ENCODE measurements around the gene CALHM2.

The CALHM2 gene

GRCh38 chr10:103473261-103473671 is 21.1 kb upstream of the CALHM2 start:
- no peak overlapping the region for H3K4me3 ChIP-seq
- H3K27ac ChIP-seq: no peak overlapping the region
- intact Hi-C loops (cut with DNase I; ENCODE audit: low total_unique reads): no loop called here
- H3K9me3 ChIP-seq: no peaks in the 10 kb centered on the region
- peaks cover 0 to 13% of the 10 kb centered on the region in 2 donors for H3K27me3 ChIP-seq
- no peak for TF ChIP-seq CTCF (IDR thresholded peaks at IDR 0.05)
- DNase-seq: no peak
- no peaks in the 10 kb centered on the region for H3K36me3 ChIP-seq
- H3K4me1 ChIP-seq: no peaks in the 10 kb centered on the region

- Histone ChIP-seq H3K27ac (no peak overlapping the region), H3K4me1 (no peaks in the 10 kb centered on the region), H3K4me3 (no peak overlapping the region), H3K9me3 (no peaks in the 10 kb centered on the region), H3K27me3 (peaks cover 0 to 11% of the 10 kb centered on the region in 2 donors), H3K36me3 (no peaks in the 10 kb centered on the region)
- no peak for TF ChIP-seq CTCF (IDR thresholded peaks at IDR 0.05)
- intact Hi-C loops (cut with DNase I; ENCODE audit: low total_unique reads): no loop called here
- no peak for DNase-seq
Measured at GRCh38 chr10:103472005-103472404, 19.8 kb upstream of the CALHM2 start.

GRCh38 chr10:103470761-103471653 is 18.8 kb upstream of the CALHM2 start:
- no peaks in the 10 kb centered on the region for H3K4me1 ChIP-seq
- peak in 1 of 2 donors; percentile 54 for DNase-seq
- no peaks in the 10 kb centered on the region for H3K36me3 ChIP-seq
- peaks cover 0 to 10% of the 10 kb centered on the region in 2 donors for H3K27me3 ChIP-seq
- no peak overlapping the region for H3K27ac ChIP-seq
- H3K9me3 ChIP-seq: no peaks in the 10 kb centered on the region
- intact Hi-C loops (cut with DNase I; ENCODE audit: low total_unique reads): no loop called here
- H3K4me3 ChIP-seq: no peak overlapping the region
- no peak for TF ChIP-seq CTCF (IDR thresholded peaks at IDR 0.05)

- H3K4me3 ChIP-seq: no peak overlapping the region
- no peaks in the 10 kb centered on the region for H3K9me3 ChIP-seq
- H3K27me3 ChIP-seq: peaks cover 0 to 10% of the 10 kb centered on the region in 2 donors
- intact Hi-C loops (cut with DNase I; ENCODE audit: low total_unique reads): no loop called here
- no peak for DNase-seq
- H3K36me3 ChIP-seq: no peaks in the 10 kb centered on the region
- no peak for TF ChIP-seq CTCF (IDR thresholded peaks at IDR 0.05)
- H3K4me1 ChIP-seq: no peaks in the 10 kb centered on the region
- H3K27ac ChIP-seq: no peak overlapping the region
Measured at GRCh38 chr10:103469201-103469600, 17.0 kb upstream of the CALHM2 start.

GRCh38 chr10:103467406-103467805 is 15.2 kb upstream of the CALHM2 start:
- Histone ChIP-seq H3K36me3 (no peaks in the 10 kb centered on the region), H3K9me3 (no peaks in the 10 kb centered on the region), H3K27ac (no peak overlapping the region), H3K4me3 (no peak overlapping the region), H3K27me3 (peaks cover 0 to 6% of the 10 kb centered on the region in 2 donors), H3K4me1 (no peaks in the 10 kb centered on the region)
- no peak for DNase-seq
- no peak for TF ChIP-seq CTCF (IDR thresholded peaks at IDR 0.05)
- intact Hi-C loops (cut with DNase I; ENCODE audit: low total_unique reads): no loop called here

Data from tibial artery (tissue), 4 donors.